B cell (primary cell): ENCODE results near the gene CPNE9. TPM values are rescaled to one million over a fixed set of nuclear protein-coding genes. Genes with fewer than 3 reads are reported as not detected.

Experiments used
- ATAC-seq: fragments of 200-7000 bp; cut with Tn5 transposase; one replicate; pipeline ENCODE4 v1.10.0; 2021; ENCODE audit warnings: low read depth, mild to moderate bottlenecking, moderate number of reproducible peaks, moderate library complexity
- CTCF ChIA-PET: fragments of 350-600 bp; sonication (Branson Sonifier 250); formaldehyde crosslinking; loops from one replicate; lab custom pipeline; 2021; ENCODE audit warnings: antibody characterized with exemption, inconsistent platforms; lab: Charles Lee
- POLR2A ChIA-PET: fragments of 350-600 bp; sonication (Branson Sonifier 250); formaldehyde crosslinking; loops from one replicate; lab custom pipeline; 2021; ENCODE audit warnings: antibody characterized with exemption; lab: Charles Lee
- DNase-seq: peaks from one replicate; pipeline ENCODE4 v3.0.0; 2013
- H2AFZ ChIP-seq: 2 replicates; pipeline ENCODE4 v1.6.1; 2012; ENCODE audit warnings: mild to moderate bottlenecking, low read depth, low read length; ENCODE audit not compliant: insufficient read depth, poor library complexity, severe bottlenecking
- H3K27ac ChIP-seq, 2 donors: 1 replicate in 1 of 2; 2 replicates in 1 of 2; pipeline ENCODE4 v1.5.1; 2012 to 2013; ENCODE audit warnings: low read length in 2 of 2, mild to moderate bottlenecking in 2 of 2, moderate library complexity in 1 of 2
- H3K27me3 ChIP-seq, 4 experiments: fragments of 200-600 bp in 1 of 4; sonication (generic) in 1 of 4; replicated peaks in 1 of 4; 1 replicate in 2 of 4; 2 replicates in 2 of 4; pipeline versions ENCODE4 v1.6.1 to v1.7.0; 2013 to 2016; ENCODE audit warnings: low read length in 3 of 4, mild to moderate bottlenecking in 2 of 4, mixed read lengths in 1 of 4, moderate library complexity in 1 of 4; ENCODE audit not compliant: insufficient read depth in 4 of 4, control insufficient read depth in 3 of 4; ENCODE audit errors: control extremely low read depth in 1 of 4
- H3K36me3 ChIP-seq, 2 experiments: replicated peaks in 1 of 2; 1 replicate in 1 of 2; 2 replicates in 1 of 2; pipeline versions ENCODE4 v1.6.1 to v1.7.1; 2013; ENCODE audit warnings: low read length in 1 of 2; ENCODE audit not compliant: insufficient read depth in 2 of 2, control insufficient read depth in 1 of 2; ENCODE audit errors: control extremely low read depth in 1 of 2, extremely low read depth in 1 of 2
- H3K4me1 ChIP-seq, 2 donors: fragments of 200-600 bp in 1 of 2; sonication (generic) in 1 of 2; 1 replicate in 1 of 2; 2 replicates in 1 of 2; pipeline versions ENCODE4 v1.5.1 to v1.6.1; 2013 to 2017; ENCODE audit warnings: low read length in 2 of 2; ENCODE audit not compliant: control insufficient read depth in 2 of 2, insufficient read depth in 2 of 2
- H3K4me2 ChIP-seq: replicated peaks from 2 replicates; pipeline ENCODE3; 2012; ENCODE audit warnings: mild to moderate bottlenecking, low read depth, low read length; ENCODE audit not compliant: poor library complexity, severe bottlenecking
- H3K4me3 ChIP-seq, 5 experiments: fragments of 200-600 bp in 1 of 5; sonication (generic) in 1 of 5; 1 replicate in 3 of 5; 2 replicates in 2 of 5; pipeline versions ENCODE4 v1.5.1 to v1.7.0; 2011 to 2016; ENCODE audit warnings: low read length in 4 of 5, mild to moderate bottlenecking in 4 of 5, low read depth in 2 of 5, control low read depth in 1 of 5, moderate library complexity in 1 of 5; ENCODE audit not compliant: insufficient read depth in 1 of 5; ENCODE audit errors: control extremely low read depth in 1 of 5, extremely low read depth in 1 of 5
- H3K79me2 ChIP-seq: fragments of 200-600 bp; sonication (generic); one replicate; pipeline ENCODE4 v1.6.0; 2016; ENCODE audit warnings: low read length; ENCODE audit not compliant: control insufficient read depth, insufficient read depth
- H3K9ac ChIP-seq: fragments of 200-600 bp; sonication (generic); 2 replicates; pipeline ENCODE4 v1.6.1; 2017; ENCODE audit warnings: mild to moderate bottlenecking, low read length, moderate library complexity
- H3K9me3 ChIP-seq, 3 donors: one replicate each; pipeline versions ENCODE4 v1.6.1 to v1.7.1; 2013; ENCODE audit warnings: low read length in 2 of 3; ENCODE audit not compliant: control insufficient read depth in 2 of 3, insufficient read depth in 1 of 3; ENCODE audit errors: control extremely low read depth in 1 of 3
- H4K20me1 ChIP-seq: 2 replicates; pipeline ENCODE4 v1.6.0; 2012; ENCODE audit warnings: mild to moderate bottlenecking, low read length; ENCODE audit not compliant: insufficient read depth, control insufficient read depth, poor library complexity, severe bottlenecking
- H3K27ac Mint-ChIP-seq: one replicate; pipeline ENCODE4 v1.8.0; 2021; ENCODE audit warnings: mixed read lengths
- H3K27me3 Mint-ChIP-seq: one replicate; pipeline ENCODE4 v1.8.0; 2021; ENCODE audit warnings: mixed read lengths
- H3K4me1 Mint-ChIP-seq: one replicate; pipeline ENCODE4 v1.8.0; 2021; ENCODE audit warnings: mixed read lengths
- H3K4me3 Mint-ChIP-seq: one replicate; pipeline ENCODE4 v1.8.0; 2021; ENCODE audit warnings: mixed read lengths
- H3K9me3 Mint-ChIP-seq: one replicate; pipeline ENCODE4 v1.8.0; 2022; ENCODE audit warnings: mixed read lengths; ENCODE audit not compliant: insufficient read depth
- CTCF ChIP-seq: fragments of 200-600 bp; IDR thresholded peaks from one replicate; pipeline ENCODE4 v1.8.0; 2022; ENCODE audit warnings: antibody characterized with exemption, mild to moderate bottlenecking
- EZH2 ChIP-seq: IDR thresholded peaks from 2 replicates; pipeline ENCODE4 v1.6.1; 2012; ENCODE audit warnings: borderline replicate concordance, low read depth, mild to moderate bottlenecking, moderate library complexity, low read length; ENCODE audit not compliant: insufficient read depth, poor library complexity, severe bottlenecking
- WGBS: methylation state at CpG from one replicate; pipeline ENCODE4 v1.1.5; 2013; ENCODE audit warnings: missing lambda C conversion rate; ENCODE audit not compliant: insufficient coverage; 5-methylcytosine and 5-hydroxymethylcytosine counted together
- intact Hi-C: fragments of 100-400 bp; cut with micrococcal nuclease; formaldehyde crosslinking; loops from one replicate; pipeline ENCODE4 v1.10.0; 2022
- polyA plus RNA-seq: library from polyadenylated mRNA; depleted of rRNA; stranded (reverse); fragments of >200 nt; gene quantifications from 2 replicates; pipeline ENCODE4 v1.2.3, GENCODE V29; 2012
- total RNA-seq, 2 donors: library from RNA; stranded (reverse); fragments of 120-200 nt in 1 of 2; gene quantifications; 1 replicate in 1 of 2; 2 replicates in 1 of 2; pipeline versions ENCODE4 v1.2.3 to v1.2.4, GENCODE V29; 2013 to 2022

CPNE9 gene
- total and polyA plus RNA-seq, 2 donors (not counting 1 experiment from before 2014, with no cell fraction given), result 0.30 to 0.37 TPM

DNA sequence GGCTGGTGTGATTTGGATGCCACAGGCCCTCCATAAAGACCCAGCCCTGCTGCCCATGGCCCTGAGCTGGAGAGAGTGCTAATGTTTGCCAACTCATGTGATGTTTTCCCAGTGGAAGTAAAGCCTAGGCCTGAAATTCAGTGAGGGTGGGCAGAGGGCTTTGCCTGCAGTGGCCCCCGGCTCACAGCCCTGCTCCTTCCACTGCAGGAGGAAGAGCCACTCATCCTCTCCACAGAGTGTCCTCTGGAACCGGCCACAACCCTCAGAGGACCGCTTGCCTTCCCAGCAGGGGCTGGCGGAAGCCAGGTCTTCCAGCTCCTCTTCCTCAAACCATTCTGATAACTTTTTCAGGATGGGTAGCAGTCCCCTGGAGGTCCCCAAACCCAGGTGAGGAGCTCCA is 13.9 kb upstream of the CPNE9 start:
- ATAC-seq (no peak), DNase-seq (no peak)
- Histone ChIP-seq H3K36me3 (peaks cover 0 to 99% of the 10 kb centered on the region in 2 experiments), H3K4me3 (no peak overlapping the region), H3K9me3 (no peaks in the 10 kb centered on the region), H3K27me3 (no peaks in the 10 kb centered on the region), H3K4me1 (peaks cover 17 to 27% of the 10 kb centered on the region in 2 donors), H3K79me2 (no peaks in the 10 kb centered on the region), H3K27ac (no peak overlapping the region), H4K20me1 (peaks cover 98% of the 10 kb centered on the region), H3K9ac (no peak overlapping the region), H2AFZ (no peak overlapping the region), H3K4me2 (no peak overlapping the region)
- Mint-ChIP-seq H3K27ac (no peak overlapping the region), H3K4me1 (peaks cover 25% of the 10 kb centered on the region), H3K27me3 (no peaks in the 10 kb centered on the region), H3K4me3 (no peak overlapping the region), H3K9me3 (no peaks in the 10 kb centered on the region)
- POLR2A ChIA-PET, result no interaction called here
- intact Hi-C loops, result no loop called here
- WGBS, result 100% methylated on average over 1 of the region's 4 CpGs
- CTCF ChIA-PET, result interaction anchor here (1.0 to 1.4 kb wide), 3 partner anchors 37 to 336 kb away, joined by 3 to 7 read pairs (median 3); no protein-coding TSS in a partner anchor
- no peak for TF ChIP-seq EZH2
- TF ChIP-seq CTCF, result no peak
